B cell (primary cell): ENCODE results near the gene NUMB. TPM values are rescaled to one million over a fixed set of nuclear protein-coding genes. Genes with fewer than 3 reads are reported as not detected.

ENCODE experiments used
- ATAC-seq: fragments of 200-7000 bp; cut with Tn5 transposase; one replicate; pipeline ENCODE4 v1.10.0; 2021; ENCODE audit warnings: low read depth, mild to moderate bottlenecking, moderate number of reproducible peaks, moderate library complexity
- CTCF ChIA-PET: fragments of 350-600 bp; sonication (Branson Sonifier 250); formaldehyde crosslinking; loops from one replicate; lab custom pipeline; 2021; ENCODE audit warnings: antibody characterized with exemption, inconsistent platforms; lab: Charles Lee
- POLR2A ChIA-PET: fragments of 350-600 bp; sonication (Branson Sonifier 250); formaldehyde crosslinking; loops from one replicate; lab custom pipeline; 2021; ENCODE audit warnings: antibody characterized with exemption; lab: Charles Lee
- DNase-seq: peaks from one replicate; pipeline ENCODE4 v3.0.0; 2013
- H2AFZ ChIP-seq: 2 replicates; pipeline ENCODE4 v1.6.1; 2012; ENCODE audit warnings: mild to moderate bottlenecking, low read depth, low read length; ENCODE audit not compliant: insufficient read depth, poor library complexity, severe bottlenecking
- H3K27ac ChIP-seq, 2 donors: 1 replicate in 1 of 2; 2 replicates in 1 of 2; pipeline ENCODE4 v1.5.1; 2012 to 2013; ENCODE audit warnings: low read length in 2 of 2, mild to moderate bottlenecking in 2 of 2, moderate library complexity in 1 of 2
- H3K27me3 ChIP-seq, 4 experiments: fragments of 200-600 bp in 1 of 4; sonication (generic) in 1 of 4; replicated peaks in 1 of 4; 1 replicate in 2 of 4; 2 replicates in 2 of 4; pipeline versions ENCODE4 v1.6.1 to v1.7.0; 2013 to 2016; ENCODE audit warnings: low read length in 3 of 4, mild to moderate bottlenecking in 2 of 4, mixed read lengths in 1 of 4, moderate library complexity in 1 of 4; ENCODE audit not compliant: insufficient read depth in 4 of 4, control insufficient read depth in 3 of 4; ENCODE audit errors: control extremely low read depth in 1 of 4
- H3K36me3 ChIP-seq, 2 experiments: replicated peaks in 1 of 2; 1 replicate in 1 of 2; 2 replicates in 1 of 2; pipeline versions ENCODE4 v1.6.1 to v1.7.1; 2013; ENCODE audit warnings: low read length in 1 of 2; ENCODE audit not compliant: insufficient read depth in 2 of 2, control insufficient read depth in 1 of 2; ENCODE audit errors: control extremely low read depth in 1 of 2, extremely low read depth in 1 of 2
- H3K4me1 ChIP-seq, 2 donors: fragments of 200-600 bp in 1 of 2; sonication (generic) in 1 of 2; 1 replicate in 1 of 2; 2 replicates in 1 of 2; pipeline versions ENCODE4 v1.5.1 to v1.6.1; 2013 to 2017; ENCODE audit warnings: low read length in 2 of 2; ENCODE audit not compliant: control insufficient read depth in 2 of 2, insufficient read depth in 2 of 2
- H3K4me2 ChIP-seq: replicated peaks from 2 replicates; pipeline ENCODE3; 2012; ENCODE audit warnings: mild to moderate bottlenecking, low read depth, low read length; ENCODE audit not compliant: poor library complexity, severe bottlenecking
- H3K4me3 ChIP-seq, 5 experiments: fragments of 200-600 bp in 1 of 5; sonication (generic) in 1 of 5; 1 replicate in 3 of 5; 2 replicates in 2 of 5; pipeline versions ENCODE4 v1.5.1 to v1.7.0; 2011 to 2016; ENCODE audit warnings: low read length in 4 of 5, mild to moderate bottlenecking in 4 of 5, low read depth in 2 of 5, control low read depth in 1 of 5, moderate library complexity in 1 of 5; ENCODE audit not compliant: insufficient read depth in 1 of 5; ENCODE audit errors: control extremely low read depth in 1 of 5, extremely low read depth in 1 of 5
- H3K79me2 ChIP-seq: fragments of 200-600 bp; sonication (generic); one replicate; pipeline ENCODE4 v1.6.0; 2016; ENCODE audit warnings: low read length; ENCODE audit not compliant: control insufficient read depth, insufficient read depth
- H3K9ac ChIP-seq: fragments of 200-600 bp; sonication (generic); 2 replicates; pipeline ENCODE4 v1.6.1; 2017; ENCODE audit warnings: mild to moderate bottlenecking, low read length, moderate library complexity
- H3K9me3 ChIP-seq, 3 donors: one replicate each; pipeline versions ENCODE4 v1.6.1 to v1.7.1; 2013; ENCODE audit warnings: low read length in 2 of 3; ENCODE audit not compliant: control insufficient read depth in 2 of 3, insufficient read depth in 1 of 3; ENCODE audit errors: control extremely low read depth in 1 of 3
- H4K20me1 ChIP-seq: 2 replicates; pipeline ENCODE4 v1.6.0; 2012; ENCODE audit warnings: mild to moderate bottlenecking, low read length; ENCODE audit not compliant: insufficient read depth, control insufficient read depth, poor library complexity, severe bottlenecking
- H3K27ac Mint-ChIP-seq: one replicate; pipeline ENCODE4 v1.8.0; 2021; ENCODE audit warnings: mixed read lengths
- H3K27me3 Mint-ChIP-seq: one replicate; pipeline ENCODE4 v1.8.0; 2021; ENCODE audit warnings: mixed read lengths
- H3K4me1 Mint-ChIP-seq: one replicate; pipeline ENCODE4 v1.8.0; 2021; ENCODE audit warnings: mixed read lengths
- H3K4me3 Mint-ChIP-seq: one replicate; pipeline ENCODE4 v1.8.0; 2021; ENCODE audit warnings: mixed read lengths
- H3K9me3 Mint-ChIP-seq: one replicate; pipeline ENCODE4 v1.8.0; 2022; ENCODE audit warnings: mixed read lengths; ENCODE audit not compliant: insufficient read depth
- CTCF ChIP-seq: fragments of 200-600 bp; IDR thresholded peaks from one replicate; pipeline ENCODE4 v1.8.0; 2022; ENCODE audit warnings: antibody characterized with exemption, mild to moderate bottlenecking
- EZH2 ChIP-seq: IDR thresholded peaks from 2 replicates; pipeline ENCODE4 v1.6.1; 2012; ENCODE audit warnings: borderline replicate concordance, low read depth, mild to moderate bottlenecking, moderate library complexity, low read length; ENCODE audit not compliant: insufficient read depth, poor library complexity, severe bottlenecking
- WGBS: methylation state at CpG from one replicate; pipeline ENCODE4 v1.1.5; 2013; ENCODE audit warnings: missing lambda C conversion rate; ENCODE audit not compliant: insufficient coverage; 5-methylcytosine and 5-hydroxymethylcytosine counted together
- intact Hi-C: fragments of 100-400 bp; cut with micrococcal nuclease; formaldehyde crosslinking; loops from one replicate; pipeline ENCODE4 v1.10.0; 2022
- polyA plus RNA-seq: library from polyadenylated mRNA; depleted of rRNA; stranded (reverse); fragments of >200 nt; gene quantifications from 2 replicates; pipeline ENCODE4 v1.2.3, GENCODE V29; 2012
- total RNA-seq, 2 donors: library from RNA; stranded (reverse); fragments of 120-200 nt in 1 of 2; gene quantifications; 1 replicate in 1 of 2; 2 replicates in 1 of 2; pipeline versions ENCODE4 v1.2.3 to v1.2.4, GENCODE V29; 2013 to 2022

NUMB gene
- total and polyA plus RNA-seq, 2 donors (not counting 1 experiment from before 2014, with no cell fraction given): 63.4 to 102 TPM

GRCh38 chr14:73339846-73340595, 118.3 kb downstream of the NUMB start:
- Histone ChIP-seq H3K27ac (no peak overlapping the region), H3K4me1 (no peaks in the 10 kb centered on the region), H3K9me3 (no peaks in the 10 kb centered on the region), H2AFZ (no peak overlapping the region), H4K20me1 (peaks cover 26% of the 10 kb centered on the region), H3K4me3 (no peak overlapping the region), H3K4me2 (no peak overlapping the region), H3K9ac (no peak overlapping the region), H3K36me3 (peaks cover 2 to 14% of the 10 kb centered on the region in 2 experiments), H3K27me3 (no peaks in the 10 kb centered on the region), H3K79me2 (peaks cover 47% of the 10 kb centered on the region)
- no peak for DNase-seq
- 99% methylated on average over 5 of the region's 6 CpGs for WGBS
- no peak overlapping the region for H3K27ac Mint-ChIP-seq
- H3K4me1 Mint-ChIP-seq: peaks cover 2% of the 10 kb centered on the region
- intact Hi-C loops: no loop called here
- CTCF ChIA-PET: interaction anchor here (0.6 to 1.0 kb wide), 2 partner anchors 34 to 178 kb away, joined by 3 to 6 read pairs; no protein-coding TSS in a partner anchor
- ATAC-seq: no peak
- no peak overlapping the region for H3K4me3 Mint-ChIP-seq
- no peaks in the 10 kb centered on the region for H3K9me3 Mint-ChIP-seq
- POLR2A ChIA-PET: interaction anchor here (0.6 kb wide), 1 partner anchor 62 kb away, joined by 4 read pairs; no protein-coding TSS in a partner anchor
- TF ChIP-seq EZH2 (no peak), CTCF (no peak)
- H3K27me3 Mint-ChIP-seq: no peaks in the 10 kb centered on the region

DNA sequence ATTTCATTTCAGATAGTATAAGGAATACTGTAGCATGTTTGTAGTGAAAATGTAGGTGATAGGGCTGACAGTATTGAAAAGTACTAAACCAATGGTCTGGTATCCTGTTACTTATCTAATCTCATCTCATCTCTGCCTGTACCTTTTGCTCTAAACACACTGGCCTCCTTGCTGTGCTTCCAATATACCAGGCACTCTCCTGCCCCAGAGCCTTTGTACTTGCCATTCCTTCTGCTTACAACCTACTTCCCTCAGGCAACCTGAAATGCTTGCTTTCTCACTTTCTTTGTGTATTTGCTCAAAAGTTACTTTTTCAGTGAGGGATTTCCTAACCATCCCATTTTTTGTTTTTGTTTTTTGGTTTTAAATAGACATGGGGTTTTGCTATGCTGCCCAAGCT, 119.1 kb downstream of the NUMB start:
- no peak overlapping the region for H3K4me2 ChIP-seq
- H3K36me3 ChIP-seq: peaks cover 2 to 14% of the 10 kb centered on the region in 2 experiments
- H3K27me3 ChIP-seq: no peaks in the 10 kb centered on the region
- DNase-seq (no peak), ATAC-seq (no peak)
- Mint-ChIP-seq H3K4me3 (no peak overlapping the region), H3K27me3 (no peaks in the 10 kb centered on the region), H3K4me1 (peaks cover 2% of the 10 kb centered on the region), H3K9me3 (no peaks in the 10 kb centered on the region), H3K27ac (no peak overlapping the region)
- H3K4me1 ChIP-seq: no peaks in the 10 kb centered on the region
- no peak overlapping the region for H3K4me3 ChIP-seq
- POLR2A ChIA-PET: no interaction called here
- peaks cover 18% of the 10 kb centered on the region for H4K20me1 ChIP-seq
- CTCF ChIA-PET: no interaction called here
- intact Hi-C loops: no loop called here
- no peak overlapping the region for H3K9ac ChIP-seq
- no peak for TF ChIP-seq EZH2
- TF ChIP-seq CTCF: no peak
- no peaks in the 10 kb centered on the region for H3K9me3 ChIP-seq
- peaks cover 44% of the 10 kb centered on the region for H3K79me2 ChIP-seq
- no peak overlapping the region for H3K27ac ChIP-seq
- H2AFZ ChIP-seq: no peak overlapping the region
